HL-60 (cell line): Measurements from ENCODE around the gene IFT81.

ENCODE experiments used
- POLR2AphosphoS5 ChIP-seq: IDR thresholded peaks from 2 replicates; pipeline ENCODE4 v1.6.1; 2012; ENCODE audit warnings: low read depth
- SPI1 ChIP-seq: IDR thresholded peaks from 2 replicates; pipeline ENCODE4 v1.6.1; 2012; ENCODE audit warnings: low read depth, mild to moderate bottlenecking, borderline replicate concordance
- TF ChIP-seq, protein P1 (sequence below): IDR thresholded peaks from one replicate; pipeline ENCODE4 v1.5.1; 2011; ENCODE audit warnings: low read length, control low read depth, inconsistent platforms; ENCODE audit not compliant: insufficient read depth
- TF ChIP-seq, protein P2 (sequence below): IDR thresholded peaks from 2 replicates; pipeline ENCODE4 v1.6.1; 2012; ENCODE audit warnings: low read depth; ENCODE audit not compliant: insufficient replicate concordance

DNA sequence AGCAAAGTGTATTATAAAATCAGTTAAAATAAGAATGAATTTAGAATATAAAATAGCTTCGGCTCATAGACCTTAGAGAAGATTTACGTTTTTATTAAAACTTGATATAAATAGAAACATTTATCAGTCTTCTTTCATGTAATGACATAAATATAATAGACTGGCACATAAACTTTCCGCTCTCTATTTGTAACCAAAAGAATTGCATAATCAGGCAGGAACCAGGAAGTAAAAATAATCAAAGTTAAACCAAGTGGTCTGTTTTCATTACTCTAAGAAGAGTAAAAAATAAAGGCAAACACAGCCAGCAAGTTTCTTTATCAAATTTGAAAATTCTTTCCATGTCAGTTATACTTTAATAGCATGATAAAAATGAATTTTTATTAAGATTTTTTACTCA, 110.6 kb downstream of the IFT81 start:
- TF ChIP-seq POLR2AphosphoS5 (no peak), SPI1 (no peak)
- TF ChIP-seq, protein P1, sequence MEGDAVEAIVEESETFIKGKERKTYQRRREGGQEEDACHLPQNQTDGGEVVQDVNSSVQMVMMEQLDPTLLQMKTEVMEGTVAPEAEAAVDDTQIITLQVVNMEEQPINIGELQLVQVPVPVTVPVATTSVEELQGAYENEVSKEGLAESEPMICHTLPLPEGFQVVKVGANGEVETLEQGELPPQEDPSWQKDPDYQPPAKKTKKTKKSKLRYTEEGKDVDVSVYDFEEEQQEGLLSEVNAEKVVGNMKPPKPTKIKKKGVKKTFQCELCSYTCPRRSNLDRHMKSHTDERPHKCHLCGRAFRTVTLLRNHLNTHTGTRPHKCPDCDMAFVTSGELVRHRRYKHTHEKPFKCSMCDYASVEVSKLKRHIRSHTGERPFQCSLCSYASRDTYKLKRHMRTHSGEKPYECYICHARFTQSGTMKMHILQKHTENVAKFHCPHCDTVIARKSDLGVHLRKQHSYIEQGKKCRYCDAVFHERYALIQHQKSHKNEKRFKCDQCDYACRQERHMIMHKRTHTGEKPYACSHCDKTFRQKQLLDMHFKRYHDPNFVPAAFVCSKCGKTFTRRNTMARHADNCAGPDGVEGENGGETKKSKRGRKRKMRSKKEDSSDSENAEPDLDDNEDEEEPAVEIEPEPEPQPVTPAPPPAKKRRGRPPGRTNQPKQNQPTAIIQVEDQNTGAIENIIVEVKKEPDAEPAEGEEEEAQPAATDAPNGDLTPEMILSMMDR = no peak
- TF ChIP-seq, protein P2, sequence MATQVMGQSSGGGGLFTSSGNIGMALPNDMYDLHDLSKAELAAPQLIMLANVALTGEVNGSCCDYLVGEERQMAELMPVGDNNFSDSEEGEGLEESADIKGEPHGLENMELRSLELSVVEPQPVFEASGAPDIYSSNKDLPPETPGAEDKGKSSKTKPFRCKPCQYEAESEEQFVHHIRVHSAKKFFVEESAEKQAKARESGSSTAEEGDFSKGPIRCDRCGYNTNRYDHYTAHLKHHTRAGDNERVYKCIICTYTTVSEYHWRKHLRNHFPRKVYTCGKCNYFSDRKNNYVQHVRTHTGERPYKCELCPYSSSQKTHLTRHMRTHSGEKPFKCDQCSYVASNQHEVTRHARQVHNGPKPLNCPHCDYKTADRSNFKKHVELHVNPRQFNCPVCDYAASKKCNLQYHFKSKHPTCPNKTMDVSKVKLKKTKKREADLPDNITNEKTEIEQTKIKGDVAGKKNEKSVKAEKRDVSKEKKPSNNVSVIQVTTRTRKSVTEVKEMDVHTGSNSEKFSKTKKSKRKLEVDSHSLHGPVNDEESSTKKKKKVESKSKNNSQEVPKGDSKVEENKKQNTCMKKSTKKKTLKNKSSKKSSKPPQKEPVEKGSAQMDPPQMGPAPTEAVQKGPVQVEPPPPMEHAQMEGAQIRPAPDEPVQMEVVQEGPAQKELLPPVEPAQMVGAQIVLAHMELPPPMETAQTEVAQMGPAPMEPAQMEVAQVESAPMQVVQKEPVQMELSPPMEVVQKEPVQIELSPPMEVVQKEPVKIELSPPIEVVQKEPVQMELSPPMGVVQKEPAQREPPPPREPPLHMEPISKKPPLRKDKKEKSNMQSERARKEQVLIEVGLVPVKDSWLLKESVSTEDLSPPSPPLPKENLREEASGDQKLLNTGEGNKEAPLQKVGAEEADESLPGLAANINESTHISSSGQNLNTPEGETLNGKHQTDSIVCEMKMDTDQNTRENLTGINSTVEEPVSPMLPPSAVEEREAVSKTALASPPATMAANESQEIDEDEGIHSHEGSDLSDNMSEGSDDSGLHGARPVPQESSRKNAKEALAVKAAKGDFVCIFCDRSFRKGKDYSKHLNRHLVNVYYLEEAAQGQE = no peak
